D721Med (cell line): ENCODE measurements around the gene TBKBP1.
A peak's percentile ranks its signal among the peaks of the same experiment; 100 is the strongest.

ENCODE experiments used
- DNase-seq: peaks from one replicate; pipeline ENCODE4 v3.0.0; 2011; ENCODE audit warnings: low spot score; ENCODE audit not compliant: insufficient read length
- FAIRE-seq: peaks from 2 replicates; lab custom pipeline; 2011; peaks lifted over from hg19 to GRCh38; lab: Jason Lieb, UNC
- TF ChIP-seq, protein P1 (sequence below): IDR thresholded peaks from 2 replicates; pipeline ENCODE4 v1.5.1; 2012; ENCODE audit warnings: mild to moderate bottlenecking, control low read depth; ENCODE audit not compliant: insufficient read depth; ENCODE audit errors: missing control alignments

The TBKBP1 gene

DNA sequence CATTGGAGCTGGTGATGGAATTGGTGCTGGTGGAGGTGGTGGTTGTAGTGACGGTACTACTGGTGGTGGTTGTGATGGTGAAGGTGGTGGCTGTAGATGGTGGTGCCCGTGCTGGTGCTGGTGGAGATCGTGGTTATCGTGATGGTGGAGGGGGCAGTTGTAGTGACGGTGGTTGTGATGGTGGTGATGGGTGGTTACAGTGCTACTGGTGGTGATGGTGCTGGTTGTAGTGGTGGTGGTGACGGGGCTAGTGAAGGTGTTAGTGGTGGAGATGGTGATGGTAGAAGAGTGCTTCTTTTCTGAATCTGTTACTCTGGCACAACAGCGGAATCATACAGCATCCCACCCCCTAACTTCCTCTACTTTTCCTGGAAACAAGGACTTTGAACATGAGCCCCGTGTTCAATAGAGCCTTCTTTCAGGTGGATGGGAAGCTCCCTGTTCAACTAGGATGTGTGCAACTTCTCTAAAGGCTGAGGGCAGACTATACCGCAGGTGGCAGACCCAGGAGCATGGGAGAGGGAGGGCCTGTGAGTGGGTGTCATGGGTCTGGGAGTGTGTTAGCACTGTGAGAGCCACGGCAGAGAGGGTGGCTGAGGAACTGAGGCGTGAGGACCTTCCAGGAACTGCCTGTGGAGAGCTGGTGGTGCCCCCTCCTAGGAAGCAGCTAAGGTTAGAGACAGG, 47.3 kb downstream of the TBKBP1 start:
- FAIRE-seq, result no peak
- TF ChIP-seq, protein P1, sequence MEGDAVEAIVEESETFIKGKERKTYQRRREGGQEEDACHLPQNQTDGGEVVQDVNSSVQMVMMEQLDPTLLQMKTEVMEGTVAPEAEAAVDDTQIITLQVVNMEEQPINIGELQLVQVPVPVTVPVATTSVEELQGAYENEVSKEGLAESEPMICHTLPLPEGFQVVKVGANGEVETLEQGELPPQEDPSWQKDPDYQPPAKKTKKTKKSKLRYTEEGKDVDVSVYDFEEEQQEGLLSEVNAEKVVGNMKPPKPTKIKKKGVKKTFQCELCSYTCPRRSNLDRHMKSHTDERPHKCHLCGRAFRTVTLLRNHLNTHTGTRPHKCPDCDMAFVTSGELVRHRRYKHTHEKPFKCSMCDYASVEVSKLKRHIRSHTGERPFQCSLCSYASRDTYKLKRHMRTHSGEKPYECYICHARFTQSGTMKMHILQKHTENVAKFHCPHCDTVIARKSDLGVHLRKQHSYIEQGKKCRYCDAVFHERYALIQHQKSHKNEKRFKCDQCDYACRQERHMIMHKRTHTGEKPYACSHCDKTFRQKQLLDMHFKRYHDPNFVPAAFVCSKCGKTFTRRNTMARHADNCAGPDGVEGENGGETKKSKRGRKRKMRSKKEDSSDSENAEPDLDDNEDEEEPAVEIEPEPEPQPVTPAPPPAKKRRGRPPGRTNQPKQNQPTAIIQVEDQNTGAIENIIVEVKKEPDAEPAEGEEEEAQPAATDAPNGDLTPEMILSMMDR, result no peak
- DNase-seq, result no peak

DNA sequence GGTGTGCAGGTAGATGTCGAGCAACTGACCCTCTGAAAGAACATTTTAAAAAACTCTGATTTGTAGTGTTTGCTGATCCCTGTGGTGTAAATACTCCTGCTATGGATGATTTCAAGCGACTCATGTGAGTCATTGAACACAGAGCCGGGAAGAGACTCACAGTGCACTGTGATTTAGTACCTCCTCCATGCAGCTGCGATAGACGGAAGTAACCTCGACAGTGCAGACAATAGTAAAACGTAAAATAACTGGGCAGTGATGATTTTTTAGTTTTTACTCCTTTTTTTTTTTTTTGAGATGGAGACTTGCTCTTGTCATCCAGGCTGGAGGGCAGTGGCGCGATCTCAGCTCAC, 47.8 kb downstream of the TBKBP1 start:
- no peak for FAIRE-seq
- TF ChIP-seq, protein P1, result no peak
- no peak for DNase-seq

DNA sequence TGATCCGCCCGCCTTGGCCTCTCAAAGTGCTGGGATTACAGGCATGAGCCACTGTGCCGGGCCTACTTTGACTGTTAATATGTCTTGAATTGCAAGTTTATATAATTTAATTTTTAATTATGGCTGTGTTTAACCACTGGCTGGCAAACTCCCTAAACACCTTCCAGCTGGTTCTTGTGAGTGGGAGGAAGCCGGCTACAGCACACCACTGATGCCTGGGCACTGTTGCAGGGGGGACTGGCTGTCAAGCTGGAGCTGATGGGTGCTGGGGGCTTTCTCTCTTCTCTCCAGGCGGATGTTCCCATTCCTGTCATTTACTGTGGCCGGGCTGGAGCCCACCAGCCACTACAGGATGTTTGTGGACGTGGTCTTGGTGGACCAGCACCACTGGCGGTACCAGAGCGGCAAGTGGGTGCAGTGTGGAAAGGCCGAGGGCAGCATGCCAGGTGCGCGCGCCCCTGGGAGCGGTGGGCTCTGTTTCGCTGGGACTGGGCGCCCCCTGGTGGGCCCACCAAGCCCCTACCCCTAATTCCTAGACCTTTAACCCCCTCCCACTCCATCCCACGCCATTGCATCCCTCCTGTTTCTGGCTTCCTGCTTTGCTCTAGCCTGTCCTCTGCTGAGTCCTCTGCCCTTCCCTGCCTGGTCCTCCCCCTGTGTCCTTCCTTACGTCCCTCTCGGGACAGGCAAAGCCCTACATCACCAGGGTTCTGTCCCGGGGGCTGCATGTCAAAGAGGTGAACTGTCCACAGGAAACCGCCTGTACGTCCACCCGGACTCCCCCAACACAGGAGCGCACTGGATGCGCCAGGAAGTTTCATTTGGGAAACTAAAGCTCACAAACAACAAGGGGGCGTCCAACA, 48.6 kb downstream of the TBKBP1 start:
- TF ChIP-seq, protein P1, result peak; percentile 74
- no peak for FAIRE-seq

DNA sequence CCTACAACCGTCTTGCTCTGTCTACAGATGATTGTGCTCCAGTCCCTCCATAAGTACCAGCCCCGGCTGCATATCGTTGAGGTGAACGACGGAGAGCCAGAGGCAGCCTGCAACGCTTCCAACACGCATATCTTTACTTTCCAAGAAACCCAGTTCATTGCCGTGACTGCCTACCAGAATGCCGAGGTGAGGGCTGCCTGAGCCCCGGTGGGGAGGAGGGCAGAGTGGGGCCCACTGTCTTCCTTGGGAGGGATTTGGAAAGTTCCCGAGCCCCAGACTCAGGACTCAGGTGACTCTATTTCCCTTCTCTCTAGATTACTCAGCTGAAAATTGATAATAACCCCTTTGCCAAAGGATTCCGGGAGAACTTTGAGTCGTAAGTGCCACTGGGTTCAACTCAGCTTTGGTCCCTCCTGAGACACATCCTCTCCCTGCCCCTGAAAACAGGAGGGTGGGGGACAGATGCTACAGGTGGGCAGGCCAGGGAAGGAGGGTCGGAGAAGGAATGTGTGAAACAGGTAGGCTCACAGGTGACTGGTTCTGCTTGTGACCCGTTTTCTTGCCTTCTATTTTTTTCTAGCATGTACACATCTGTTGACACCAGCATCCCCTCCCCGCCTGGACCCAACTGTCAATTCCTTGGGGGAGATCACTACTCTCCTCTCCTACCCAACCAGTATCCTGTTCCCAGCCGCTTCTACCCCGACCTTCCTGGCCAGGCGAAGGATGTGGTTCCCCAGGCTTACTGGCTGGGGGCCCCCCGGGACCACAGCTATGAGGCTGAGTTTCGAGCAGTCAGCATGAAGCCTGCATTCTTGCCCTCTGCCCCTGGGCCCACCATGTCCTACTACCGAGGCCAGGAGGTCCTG, 50.4 kb downstream of the TBKBP1 start:
- FAIRE-seq (no peak), DNase-seq (no peak)
- TF ChIP-seq, protein P1, result no peak

More for the DNA sequence above, 48.6 kb downstream of the TBKBP1 start:
- DNase-seq, result no peak

DNA sequence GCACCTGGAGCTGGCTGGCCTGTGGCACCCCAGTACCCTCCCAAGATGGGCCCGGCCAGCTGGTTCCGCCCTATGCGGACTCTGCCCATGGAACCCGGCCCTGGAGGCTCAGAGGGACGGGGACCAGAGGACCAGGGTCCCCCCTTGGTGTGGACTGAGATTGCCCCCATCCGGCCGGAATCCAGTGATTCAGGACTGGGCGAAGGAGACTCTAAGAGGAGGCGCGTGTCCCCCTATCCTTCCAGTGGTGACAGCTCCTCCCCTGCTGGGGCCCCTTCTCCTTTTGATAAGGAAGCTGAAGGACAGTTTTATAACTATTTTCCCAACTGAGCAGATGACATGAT, 51.0 kb downstream of the TBKBP1 start:
- FAIRE-seq (no peak), DNase-seq (no peak)
- TF ChIP-seq, protein P1, result no peak

DNA sequence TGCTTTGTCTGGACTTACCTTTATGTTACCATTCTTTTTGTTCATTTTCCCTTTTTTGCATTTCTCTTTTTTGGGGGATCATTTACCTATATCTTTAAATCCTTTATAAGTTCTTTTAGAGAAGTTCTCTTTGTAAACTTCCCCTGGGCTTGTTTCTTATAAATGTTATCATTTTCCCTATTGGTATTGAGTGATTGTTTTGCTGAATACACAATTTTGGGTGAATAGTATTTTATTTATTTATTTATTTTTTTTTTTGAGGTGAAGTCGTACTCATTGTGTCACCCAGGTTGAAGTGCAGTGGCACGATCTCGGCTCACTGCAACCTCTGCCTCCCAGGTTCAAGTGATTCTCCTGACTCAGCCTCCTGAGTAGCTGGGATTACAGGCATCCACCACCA, 57.5 kb downstream of the TBKBP1 start:
- DNase-seq (no peak), FAIRE-seq (no peak)
- TF ChIP-seq, protein P1, result no peak
